TTC549 (cell line): Measurements from ENCODE around the gene RPS6KA5.

Experiments
- FAIRE-seq: peaks from 2 replicates; lab custom pipeline; 2012; peaks lifted over from hg19 to GRCh38; lab: Jason Lieb, UNC

Gene RPS6KA5

DNA sequence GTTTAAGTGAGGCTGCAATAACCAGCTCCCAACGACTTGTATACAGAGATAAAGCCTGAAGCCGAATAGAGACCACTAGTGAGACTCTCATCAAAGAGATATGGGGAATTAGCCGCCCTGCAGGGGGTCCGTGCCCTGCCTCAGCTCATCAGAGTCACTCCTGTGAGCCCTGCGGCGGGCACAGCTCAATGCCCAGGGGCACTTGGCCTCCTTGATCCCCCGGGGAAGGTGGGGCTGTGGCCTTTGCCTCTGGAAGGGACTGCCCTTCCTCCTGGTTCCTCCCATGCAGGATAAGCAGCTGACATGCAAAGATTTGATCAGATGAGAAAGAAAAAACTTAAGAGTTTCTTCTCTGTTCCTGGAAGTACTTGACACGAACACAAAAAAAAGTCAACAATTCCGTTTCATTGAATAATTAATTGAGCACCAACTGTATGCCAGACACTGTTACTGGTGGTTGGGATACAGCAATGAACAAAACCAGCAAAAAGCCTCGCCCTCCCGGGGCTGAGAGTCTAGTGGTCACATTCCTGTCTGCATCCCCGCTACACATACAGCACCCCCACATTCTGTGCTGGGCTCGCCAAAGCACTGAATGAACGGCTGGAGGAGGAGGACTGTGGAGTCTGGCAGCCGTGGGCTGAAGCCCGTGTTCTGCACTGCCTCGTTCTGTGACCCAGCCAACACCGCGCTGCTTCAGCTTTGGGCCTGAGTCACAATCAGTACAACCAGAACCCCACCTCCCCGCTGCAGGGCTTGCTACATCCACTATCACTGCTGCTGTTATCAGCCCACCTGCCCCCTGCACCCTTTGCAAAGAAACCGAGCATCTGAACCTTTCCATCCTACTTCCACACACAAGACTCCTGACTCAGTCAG is 254.5 kb downstream of the RPS6KA5 start:
- FAIRE-seq, result no peak

DNA sequence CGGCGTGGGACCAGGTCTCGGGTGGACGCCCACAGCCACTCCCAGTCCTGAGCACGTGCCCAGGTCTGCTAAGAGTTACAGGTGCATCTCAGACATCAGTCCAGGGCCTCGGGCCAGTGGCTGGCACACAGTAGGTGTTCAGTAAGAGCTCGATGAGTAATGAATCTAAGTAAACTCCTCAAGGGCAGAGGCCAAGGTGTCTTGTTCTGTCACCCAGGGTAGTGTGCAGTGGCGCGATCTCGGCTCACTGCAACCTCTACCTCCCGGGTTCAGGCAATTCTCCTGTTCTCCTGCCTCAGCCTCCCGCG is 255.4 kb downstream of the RPS6KA5 start:
- FAIRE-seq, result no peak

DNA sequence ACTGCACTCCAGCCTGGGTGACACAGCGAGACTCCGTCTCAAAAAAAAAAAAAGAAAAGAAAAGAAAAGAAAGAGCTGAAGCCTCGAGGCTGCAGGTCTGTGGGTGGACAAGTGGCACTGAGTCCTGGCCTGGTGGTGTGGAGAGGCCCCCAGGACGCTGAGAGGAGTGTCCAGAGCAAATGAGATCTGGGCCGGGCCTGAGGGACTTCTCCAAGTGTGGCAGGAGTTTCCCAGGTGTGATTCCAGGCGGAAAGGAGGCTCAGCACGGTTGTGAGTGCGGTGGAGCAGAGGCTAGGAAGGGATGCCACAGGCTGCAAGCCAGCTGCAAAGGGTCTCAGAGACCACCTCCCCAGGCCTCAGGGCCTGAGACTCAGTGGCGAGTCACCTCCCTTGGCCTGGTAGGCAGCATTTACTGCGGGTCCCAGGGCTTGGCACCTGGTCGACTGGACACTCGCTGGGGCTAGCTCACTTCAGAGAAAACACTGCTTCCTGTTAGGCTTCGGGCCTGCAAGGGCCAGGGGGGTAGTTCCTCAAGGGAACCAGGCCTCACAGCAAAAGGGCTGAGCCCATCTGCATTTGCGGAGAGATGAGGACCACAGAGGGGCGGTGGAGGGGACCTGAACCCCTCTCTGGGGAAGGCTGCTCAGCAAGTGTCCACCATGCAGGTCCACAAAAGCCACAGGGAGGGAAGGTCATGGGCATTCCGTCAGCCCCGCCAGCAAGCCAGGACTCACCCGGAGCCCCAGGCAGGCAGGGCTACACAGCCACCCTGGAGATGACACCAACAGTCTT is 256.0 kb downstream of the RPS6KA5 start:
- FAIRE-seq, result no peak

DNA sequence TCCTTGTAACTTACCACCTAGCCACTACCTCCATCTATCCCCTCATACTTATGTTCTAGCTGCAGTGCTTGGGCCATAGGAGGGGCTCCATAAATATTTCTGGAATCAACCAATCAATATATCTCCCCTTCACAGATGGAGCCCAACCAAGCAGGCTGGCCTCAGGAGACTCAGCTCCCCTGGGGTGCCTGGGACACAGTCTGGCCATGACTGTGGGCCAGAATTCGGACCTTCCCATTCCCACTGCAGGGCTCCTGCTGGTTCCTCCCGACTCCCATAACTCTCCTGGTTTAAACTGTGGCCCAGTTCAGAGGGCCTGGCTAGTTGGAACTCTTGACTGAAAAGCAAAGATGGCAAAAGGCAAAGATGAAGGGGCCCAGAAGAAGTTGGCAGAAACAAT is 257.2 kb downstream of the RPS6KA5 start:
- FAIRE-seq, result no peak

DNA sequence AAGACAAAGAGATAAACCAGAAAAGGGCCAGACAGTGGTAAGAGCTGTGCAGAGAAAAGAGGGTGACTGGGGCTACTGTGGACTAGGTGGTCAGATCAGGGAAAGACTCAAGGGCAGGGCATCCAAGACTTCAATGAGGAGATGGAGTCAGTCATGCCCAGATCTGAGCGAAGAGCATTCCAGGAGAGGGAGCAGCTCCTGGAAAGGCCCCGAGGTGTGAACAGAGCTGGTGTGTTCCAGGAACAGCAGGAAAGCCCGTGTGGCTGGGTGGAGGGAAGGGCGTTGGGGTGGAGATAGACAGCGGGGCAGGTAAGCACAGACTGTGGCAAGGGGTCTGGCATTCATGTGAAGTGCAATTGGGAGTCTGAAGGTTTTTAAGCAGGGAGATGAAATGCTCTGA is 261.0 kb downstream of the RPS6KA5 start:
- FAIRE-seq, result no peak

DNA sequence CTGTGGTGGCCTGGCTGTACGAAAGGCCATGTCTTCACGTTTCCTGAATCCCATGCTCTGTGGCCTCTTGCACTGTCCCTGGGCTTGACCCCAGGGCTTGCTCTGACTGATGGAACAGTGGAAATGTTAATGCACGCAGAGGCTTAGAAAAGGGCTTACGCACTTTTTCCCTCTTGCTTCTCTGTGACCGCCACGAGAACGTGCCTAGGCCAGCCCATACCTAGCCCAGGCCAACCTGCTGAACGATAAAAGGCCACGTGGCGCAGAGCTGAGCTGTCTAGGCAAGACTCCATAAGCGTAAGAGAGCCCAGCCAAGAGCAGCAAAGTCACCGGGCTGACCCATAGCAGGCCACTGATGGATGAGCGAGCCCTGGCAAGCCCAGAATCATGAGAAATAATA is 262.5 kb downstream of the RPS6KA5 start:
- no peak for FAIRE-seq
